GM12878 (cell line): ENCODE results near the gene ABCD4.

Source experiments
- CUX1 ChIP-seq: IDR thresholded peaks from 2 replicates; pipeline ENCODE4 v1.6.1; 2012; ENCODE audit warnings: improper control_type of control experiment, low read depth, low read length; ENCODE audit not compliant: insufficient replicate concordance
- EP300 ChIP-seq, 2 experiments: fragments of 150-350 bp in 1 of 2; IDR thresholded peaks; 2 replicates each; pipeline ENCODE4 v1.6.1; 2011 to 2012; ENCODE audit warnings: low read depth in 2 of 2, low read length in 2 of 2, borderline replicate concordance in 1 of 2, improper control_type of control experiment in 1 of 2, inconsistent platforms in 1 of 2; ENCODE audit not compliant: control insufficient read depth in 1 of 2
- NFIC ChIP-seq: IDR thresholded peaks from 2 replicates; pipeline ENCODE4 v1.6.1; 2012; ENCODE audit warnings: low read depth, mild to moderate bottlenecking, inconsistent platforms, low read length, moderate library complexity
- POLR2A ChIP-seq: IDR thresholded peaks from 2 replicates; pipeline ENCODE4 v1.6.1; 2011; ENCODE audit warnings: low read depth, mild to moderate bottlenecking, low read length
- RCOR1 ChIP-seq: conservative IDR thresholded peaks from 2 replicates; pipeline ENCODE4 v1.6.1; 2012; ENCODE audit warnings: low read depth, low read length, improper control_type of control experiment
- ZNF217 ChIP-seq: fragments of 450-650 bp; IDR thresholded peaks from 2 replicates; pipeline ENCODE4 v1.6.1; 2017; ENCODE audit warnings: antibody characterized with exemption, mild to moderate bottlenecking
- TF ChIP-seq, protein P1 (sequence below): IDR thresholded peaks from 2 replicates; pipeline ENCODE4 v1.6.1; 2011; ENCODE audit warnings: borderline replicate concordance, low read depth, mild to moderate bottlenecking, moderate library complexity, mixed read lengths, low read length; ENCODE audit not compliant: insufficient read depth; ENCODE audit errors: extremely low read length

DNA sequence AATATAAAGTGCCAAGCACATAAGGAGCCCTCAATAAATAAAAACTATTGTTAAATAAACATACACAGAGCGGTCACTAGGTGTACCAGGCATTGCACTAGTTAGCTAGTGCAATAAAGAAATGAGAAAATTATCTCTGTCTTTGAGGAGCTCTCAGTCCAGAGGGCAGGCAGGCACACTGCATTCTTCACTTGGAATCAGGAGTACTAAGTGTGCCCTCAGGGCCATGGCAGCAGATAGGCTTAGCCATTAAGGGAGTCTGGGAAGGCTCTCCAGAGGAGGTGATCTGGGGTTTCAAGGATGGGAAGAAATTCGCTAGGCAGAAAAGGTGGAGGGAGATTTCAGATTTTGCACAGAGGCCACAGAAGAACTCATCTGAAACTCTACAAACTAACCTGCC lies 9.1 kb downstream of the ABCD4 start:
- no peak for TF ChIP-seq RCOR1
- TF ChIP-seq, protein P1, sequence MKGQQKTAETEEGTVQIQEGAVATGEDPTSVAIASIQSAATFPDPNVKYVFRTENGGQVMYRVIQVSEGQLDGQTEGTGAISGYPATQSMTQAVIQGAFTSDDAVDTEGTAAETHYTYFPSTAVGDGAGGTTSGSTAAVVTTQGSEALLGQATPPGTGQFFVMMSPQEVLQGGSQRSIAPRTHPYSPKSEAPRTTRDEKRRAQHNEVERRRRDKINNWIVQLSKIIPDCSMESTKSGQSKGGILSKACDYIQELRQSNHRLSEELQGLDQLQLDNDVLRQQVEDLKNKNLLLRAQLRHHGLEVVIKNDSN: no peak
- no peak for TF ChIP-seq CUX1
- no peak for TF ChIP-seq NFIC
- TF ChIP-seq EP300 (IDR thresholded peaks at IDR 0.05; ENCODE audit: borderline replicate concordance in 1 of 2, control insufficient read depth in 1 of 2, low read depth in 2 of 2, low read length in 2 of 2): no peak
- TF ChIP-seq POLR2A: no peak
- no peak for TF ChIP-seq ZNF217
